HG03135 (cell line): ENCODE data around the gene MPND.
"Not testable (repeated sequence)": the region's sequence is repeated elsewhere in the genome, so short reads cannot be mapped to it uniquely, and the experiment has no call there.

Experiments
- ATAC-seq: cut with Tn5 transposase; IDR thresholded peaks from one replicate; pipeline ENCODE4 v1.9.1; 2021; ENCODE audit warnings: mild to moderate bottlenecking, moderate library complexity; ENCODE audit not compliant: unreplicated experiment

Gene MPND

GRCh38 chr19:4319067-4319718 is 24.2 kb upstream of the MPND start:
- no peak for ATAC-seq

GRCh38 chr19:4320419-4320818 is 22.9 kb upstream of the MPND start:
- no peak for ATAC-seq

- ATAC-seq, result no peak
These were observed 20.3 kb upstream of the MPND start for GRCh38 chr19:4322942-4323665.

GRCh38 chr19:4323692-4324091 is 19.7 kb upstream of the MPND start:
- ATAC-seq, result no peak

GRCh38 chr19:4324228-4324627 is 19.1 kb upstream of the MPND start:
- ATAC-seq, result no peak

GRCh38 chr19:4326215-4326836 is 17.0 kb upstream of the MPND start:
- no peak for ATAC-seq

GRCh38 chr19:4326837-4327251 is 16.5 kb upstream of the MPND start:
- no peak for ATAC-seq

GRCh38 chr19:4327252-4327876 is 16.0 kb upstream of the MPND start:
- ATAC-seq, result no peak

GRCh38 chr19:4327877-4328242 is 15.5 kb upstream of the MPND start:
- ATAC-seq, result peak; percentile 3

- peak; percentile 55 for ATAC-seq
These were observed 14.9 kb upstream of the MPND start for GRCh38 chr19:4328243-4328990.

GRCh38 chr19:4328991-4329681 is 14.2 kb upstream of the MPND start:
- ATAC-seq, result not testable (repeated sequence)

- ATAC-seq, result no peak
These were observed 13.5 kb upstream of the MPND start for GRCh38 chr19:4329858-4330257.

GRCh38 chr19:4334929-4335570 is 8.3 kb upstream of the MPND start:
- ATAC-seq, result no peak

- no peak for ATAC-seq
These were observed 5.4 kb upstream of the MPND start for GRCh38 chr19:4337906-4338440.

GRCh38 chr19:4338441-4339355 is 4.7 kb upstream of the MPND start, which contains the start of gene STAP2:
STAP2 (minus strand) TSS chr19:4338827; CDS start chr19:4338753, 74 bp downstream.
- no peak for ATAC-seq

- no peak for ATAC-seq
These were observed 1.1 kb upstream of the MPND start for GRCh38 chr19:4342314-4342614.

GRCh38 chr19:4342615-4343369 is 570 bp upstream of the MPND start:
- peak; percentile 86 for ATAC-seq
